Measurements from ENCODE around the gene ARHGAP26.

Gene ARHGAP26, protein sequence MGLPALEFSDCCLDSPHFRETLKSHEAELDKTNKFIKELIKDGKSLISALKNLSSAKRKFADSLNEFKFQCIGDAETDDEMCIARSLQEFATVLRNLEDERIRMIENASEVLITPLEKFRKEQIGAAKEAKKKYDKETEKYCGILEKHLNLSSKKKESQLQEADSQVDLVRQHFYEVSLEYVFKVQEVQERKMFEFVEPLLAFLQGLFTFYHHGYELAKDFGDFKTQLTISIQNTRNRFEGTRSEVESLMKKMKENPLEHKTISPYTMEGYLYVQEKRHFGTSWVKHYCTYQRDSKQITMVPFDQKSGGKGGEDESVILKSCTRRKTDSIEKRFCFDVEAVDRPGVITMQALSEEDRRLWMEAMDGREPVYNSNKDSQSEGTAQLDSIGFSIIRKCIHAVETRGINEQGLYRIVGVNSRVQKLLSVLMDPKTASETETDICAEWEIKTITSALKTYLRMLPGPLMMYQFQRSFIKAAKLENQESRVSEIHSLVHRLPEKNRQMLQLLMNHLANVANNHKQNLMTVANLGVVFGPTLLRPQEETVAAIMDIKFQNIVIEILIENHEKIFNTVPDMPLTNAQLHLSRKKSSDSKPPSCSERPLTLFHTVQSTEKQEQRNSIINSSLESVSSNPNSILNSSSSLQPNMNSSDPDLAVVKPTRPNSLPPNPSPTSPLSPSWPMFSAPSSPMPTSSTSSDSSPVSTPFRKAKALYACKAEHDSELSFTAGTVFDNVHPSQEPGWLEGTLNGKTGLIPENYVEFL

GRCh38 chr5:142769793-142770649, at the start of gene ARHGAP26:
TSS of gene ARHGAP26 (plus strand) at chr5:142770377. CDS start at chr5:142770762, 385 bp downstream.
- peak; percentile 80 for DNase-seq

DNA sequence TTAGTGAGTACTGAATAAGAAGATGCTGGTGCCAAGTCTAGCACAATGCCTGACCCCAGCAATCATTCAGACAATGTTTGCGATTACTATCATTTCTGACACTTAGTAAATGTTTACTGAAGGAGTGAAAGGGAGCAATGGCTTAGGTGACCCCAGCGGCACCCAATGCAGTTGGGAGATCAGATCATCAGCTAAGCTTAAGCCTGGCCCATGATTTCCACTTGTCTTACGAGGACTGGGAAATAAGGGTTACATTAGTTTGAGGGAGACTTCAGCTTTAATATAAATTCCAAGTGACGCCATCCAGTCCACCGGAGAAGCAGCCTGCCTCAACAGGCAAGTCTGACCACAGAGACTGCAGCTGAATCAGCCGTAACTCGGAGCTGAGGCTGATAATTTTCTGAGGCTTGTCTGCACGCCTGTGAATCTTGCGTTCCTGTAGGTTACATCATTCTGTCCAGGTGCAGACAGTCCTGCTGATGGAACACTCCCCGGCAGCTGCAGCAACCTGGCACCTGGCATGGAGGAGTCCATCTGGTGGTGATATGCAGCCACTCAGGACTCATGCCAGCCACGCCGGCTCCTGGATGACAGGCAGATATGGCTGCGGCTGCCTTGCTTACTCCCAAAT, 49.4 kb upstream of the ARHGAP26 start:
- no peak for DNase-seq

DNA sequence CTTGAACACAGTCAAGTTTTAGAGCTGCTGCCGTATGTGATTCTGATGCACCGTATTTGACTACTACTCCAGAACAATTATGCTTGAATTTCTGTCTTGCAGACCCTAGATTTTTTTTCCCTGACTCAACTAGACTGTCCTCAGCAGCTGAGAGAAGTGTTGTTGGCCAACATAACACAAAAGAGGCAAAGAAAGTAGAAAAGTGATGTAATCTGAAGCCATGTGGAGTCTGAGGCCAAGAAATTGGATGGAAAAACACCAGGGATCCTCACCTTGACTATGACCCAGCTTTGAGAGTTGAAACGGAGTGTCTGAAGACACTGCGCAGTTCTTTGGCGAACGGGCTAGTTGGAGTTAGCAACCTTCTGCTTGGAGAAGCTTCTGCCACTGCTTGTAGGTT, 48.0 kb upstream of the ARHGAP26 start:
- DNase-seq, result no peak

DNA sequence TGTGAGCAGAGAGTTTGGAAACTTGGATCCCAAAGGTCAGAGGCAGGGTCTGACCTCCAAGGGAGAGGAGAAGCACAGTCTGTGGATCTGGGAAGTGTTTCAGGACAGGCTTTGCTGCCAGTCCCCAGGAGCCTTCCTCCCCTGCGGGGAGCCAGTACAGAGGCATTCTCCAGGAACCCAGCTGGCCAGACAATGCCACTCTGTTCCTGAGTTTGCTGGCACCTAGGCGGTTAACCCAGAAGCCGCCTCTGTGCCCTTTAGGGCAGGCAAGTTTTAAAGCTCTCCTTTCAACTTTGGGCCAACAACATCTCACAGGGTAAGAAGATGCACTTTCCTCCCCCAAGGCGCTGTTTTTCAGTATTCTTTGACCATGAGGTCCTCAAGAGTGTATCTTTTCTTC, 47.3 kb upstream of the ARHGAP26 start:
- DNase-seq, result no peak

DNA sequence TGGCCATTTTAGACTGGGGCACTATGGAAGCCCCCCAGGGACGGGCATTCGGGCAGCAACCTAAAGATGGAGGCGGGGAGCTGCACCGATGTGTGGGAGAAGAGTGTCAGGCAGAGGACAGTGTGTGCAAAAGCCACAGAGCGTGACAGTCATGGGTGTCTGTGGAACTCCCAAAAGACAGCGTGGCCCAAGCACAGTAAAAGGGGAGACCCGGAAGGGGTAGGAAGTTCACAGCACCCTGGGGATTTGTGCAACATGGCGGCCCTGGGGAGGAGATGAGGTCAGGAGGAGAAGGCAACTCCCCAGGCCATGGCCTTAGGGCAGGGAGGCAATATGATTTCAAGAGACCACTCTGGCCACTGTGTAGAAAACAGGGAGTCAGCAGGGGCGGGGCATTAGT, 45.4 kb upstream of the ARHGAP26 start:
- DNase-seq, result no peak

- DNase-seq, result no peak
Observed at GRCh38 chr5:142725231-142726187, 44.7 kb upstream of the ARHGAP26 start.

GRCh38 chr5:142726188-142726731, 43.9 kb upstream of the ARHGAP26 start:
- DNase-seq, result no peak

DNA sequence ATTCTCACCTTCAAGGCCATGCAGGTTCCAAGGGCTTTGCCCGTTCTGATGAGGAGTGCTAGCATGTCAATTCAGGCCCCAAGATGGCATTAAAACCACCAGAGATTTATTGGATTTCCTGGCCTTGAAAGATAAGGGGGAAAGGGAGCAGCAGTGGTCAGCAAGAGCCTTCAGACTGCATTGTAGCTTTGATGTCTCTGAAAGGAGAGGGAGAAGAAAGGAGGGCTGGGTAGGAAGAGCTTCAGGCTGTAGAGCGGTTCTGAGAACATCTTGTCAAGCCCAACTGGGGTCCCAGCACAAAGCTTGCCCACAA, 42.5 kb upstream of the ARHGAP26 start:
- DNase-seq, result no peak

- no peak for DNase-seq
Observed at GRCh38 chr5:142735323-142736246, 34.6 kb upstream of the ARHGAP26 start.

DNA sequence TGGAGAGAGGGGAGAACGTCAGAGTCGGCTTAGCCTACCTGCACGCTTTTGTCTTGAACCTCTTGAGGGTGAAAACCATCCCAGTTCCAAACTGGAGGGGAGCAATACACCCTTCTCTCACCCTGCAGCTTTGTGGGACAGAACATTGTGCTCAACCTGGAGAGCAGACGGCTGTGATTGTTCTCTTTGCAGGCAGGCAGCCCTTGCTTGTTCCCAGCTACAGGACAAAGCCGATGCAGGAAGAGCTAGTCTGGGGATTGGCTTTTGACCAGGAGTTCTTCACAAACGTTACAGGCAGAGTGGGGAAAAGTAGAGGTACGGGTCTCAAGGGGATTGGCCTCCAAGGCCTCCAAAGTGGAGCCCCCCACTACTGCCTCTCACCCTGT, 33.9 kb upstream of the ARHGAP26 start:
- no peak for DNase-seq

DNA sequence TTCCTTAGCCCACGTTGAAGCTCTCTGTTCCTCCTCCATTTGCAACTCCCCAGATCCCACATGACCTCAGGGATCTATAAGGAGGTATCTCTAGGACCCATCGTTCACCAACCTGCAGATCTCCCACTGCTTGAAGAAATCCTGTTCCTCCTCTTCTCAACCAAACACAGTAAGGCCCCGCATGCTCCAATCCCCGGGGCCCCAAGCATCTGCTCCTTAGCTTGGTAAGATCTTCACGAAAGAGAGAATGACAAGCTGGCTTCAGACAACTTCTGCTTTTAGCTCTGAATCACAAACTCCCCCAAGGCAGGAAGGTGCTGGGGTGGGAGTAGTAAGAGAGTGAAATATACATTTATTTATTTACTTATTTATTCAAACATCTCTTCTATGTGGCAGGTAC, 33.0 kb upstream of the ARHGAP26 start:
- DNase-seq, result no peak

DNA sequence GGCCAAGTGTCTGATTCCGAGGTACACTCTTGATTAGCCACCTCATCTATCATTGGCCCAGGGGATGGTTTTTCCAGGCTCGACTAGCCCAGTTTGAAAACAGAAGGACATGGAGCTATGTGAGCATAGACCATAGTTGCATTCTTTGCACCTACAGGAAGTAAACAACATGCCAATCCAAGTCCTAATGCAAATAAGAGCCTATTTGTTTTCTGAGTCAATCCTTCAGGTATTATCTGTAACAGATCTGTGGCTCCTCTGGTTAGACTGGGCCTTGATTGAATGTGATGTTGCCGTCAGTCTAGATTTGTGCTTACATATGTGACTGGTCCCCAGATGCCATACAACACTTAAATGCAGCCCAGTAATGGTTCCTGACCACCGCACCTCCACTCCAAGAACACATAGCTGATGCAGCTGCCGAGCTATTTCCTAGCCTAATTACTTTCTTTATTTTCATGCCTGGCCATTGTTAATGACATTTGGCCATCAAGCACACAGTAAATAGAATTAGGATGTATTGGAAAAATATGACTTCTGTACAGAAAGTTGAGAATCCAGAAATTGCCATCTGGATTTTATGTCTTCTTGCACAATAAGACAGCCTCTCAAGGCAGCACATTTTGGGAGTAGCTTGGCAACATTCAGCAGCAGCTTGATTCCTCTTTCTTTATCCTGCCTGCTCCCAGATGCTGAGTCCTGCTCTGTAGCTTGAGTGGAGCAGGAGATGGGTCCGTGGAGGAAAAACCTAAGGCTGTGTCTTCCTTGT, 29.5 kb upstream of the ARHGAP26 start:
- DNase-seq, result no peak

DNA sequence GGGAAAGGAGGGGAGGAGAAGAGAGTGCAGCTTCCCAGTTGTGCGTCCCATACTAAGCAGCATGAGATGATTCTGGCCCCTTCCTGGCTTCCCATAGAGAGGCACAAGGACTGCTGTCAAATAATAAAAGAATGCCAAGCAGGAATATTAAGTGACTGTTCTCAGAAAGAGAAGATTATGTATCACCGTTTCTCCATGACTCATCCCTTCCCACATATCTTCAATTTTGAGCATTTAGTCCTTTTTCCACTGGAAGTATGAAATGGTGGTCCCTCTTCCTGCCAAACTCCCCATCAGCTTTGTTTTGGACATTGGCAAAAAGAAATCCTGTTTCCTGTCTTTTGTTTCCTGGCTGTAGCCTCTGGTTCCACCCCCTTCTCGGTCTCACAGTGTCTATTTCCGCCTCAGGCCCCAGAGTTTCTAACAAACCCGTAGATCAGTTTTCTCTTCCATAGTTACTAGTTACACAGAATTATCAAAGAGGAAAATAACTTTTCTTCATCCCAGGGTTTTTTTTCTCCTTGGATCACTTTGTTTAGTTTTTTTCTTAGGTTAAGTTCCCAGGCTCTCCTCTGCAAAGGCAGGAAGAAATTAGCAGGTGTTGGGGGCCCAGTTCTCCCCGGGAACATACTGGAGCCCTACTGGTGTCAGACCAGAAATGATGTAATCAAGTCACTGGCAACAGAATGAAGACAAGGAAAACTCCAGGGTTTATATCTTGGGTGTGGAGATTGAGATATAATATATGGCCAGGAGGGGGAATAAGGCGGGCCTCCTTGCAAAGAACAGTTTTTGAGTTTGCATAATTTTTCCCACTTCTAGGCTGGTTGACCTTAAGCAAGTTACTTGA, 26.4 kb upstream of the ARHGAP26 start:
- DNase-seq, result no peak

- DNase-seq, result no peak
Observed at GRCh38 chr5:142745268-142745667, 24.9 kb upstream of the ARHGAP26 start.

DNA sequence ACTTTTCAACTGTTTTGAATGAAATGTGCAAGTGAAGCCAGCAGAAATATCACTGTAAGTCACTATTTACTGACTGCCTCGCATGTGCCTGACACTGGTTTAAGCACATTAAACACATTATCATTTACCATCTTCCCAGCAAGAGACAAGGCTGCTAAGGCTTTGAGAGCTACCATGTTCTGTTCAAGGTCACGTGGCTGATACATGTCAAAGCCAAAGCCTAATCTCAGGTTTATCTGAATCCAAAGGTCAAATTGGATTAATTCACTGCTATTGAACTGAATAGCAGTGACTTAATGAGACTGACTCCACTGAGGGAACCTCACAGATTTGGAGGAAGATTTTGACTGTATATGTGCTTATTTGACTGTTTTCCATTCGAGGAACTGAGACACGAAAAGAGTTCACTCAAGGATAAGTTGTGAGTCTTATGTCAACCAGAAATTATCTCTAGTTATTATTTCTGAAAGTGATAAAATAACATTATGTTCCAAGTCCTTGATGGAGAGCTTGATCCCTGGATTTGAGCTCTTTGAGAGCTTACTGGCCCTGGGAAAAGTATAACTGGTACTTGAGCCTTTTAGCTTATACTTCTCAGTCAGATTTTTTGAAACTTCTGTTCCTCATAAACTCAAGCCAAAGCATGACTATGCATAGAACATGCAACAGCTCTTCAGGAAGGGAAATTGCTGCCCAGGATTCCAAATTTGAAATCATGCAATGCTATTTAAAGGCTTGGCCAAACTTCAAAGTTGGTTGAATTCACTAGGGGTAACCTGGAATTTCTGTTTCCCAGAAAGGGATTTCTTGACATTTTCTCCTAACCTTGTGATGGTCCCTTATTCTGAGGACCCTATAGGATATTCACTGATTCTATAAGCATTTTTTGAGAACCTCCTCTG, 23.4 kb upstream of the ARHGAP26 start:
- no peak for DNase-seq

- no peak for DNase-seq
Observed at GRCh38 chr5:142748132-142748531, 22.0 kb upstream of the ARHGAP26 start.

DNA sequence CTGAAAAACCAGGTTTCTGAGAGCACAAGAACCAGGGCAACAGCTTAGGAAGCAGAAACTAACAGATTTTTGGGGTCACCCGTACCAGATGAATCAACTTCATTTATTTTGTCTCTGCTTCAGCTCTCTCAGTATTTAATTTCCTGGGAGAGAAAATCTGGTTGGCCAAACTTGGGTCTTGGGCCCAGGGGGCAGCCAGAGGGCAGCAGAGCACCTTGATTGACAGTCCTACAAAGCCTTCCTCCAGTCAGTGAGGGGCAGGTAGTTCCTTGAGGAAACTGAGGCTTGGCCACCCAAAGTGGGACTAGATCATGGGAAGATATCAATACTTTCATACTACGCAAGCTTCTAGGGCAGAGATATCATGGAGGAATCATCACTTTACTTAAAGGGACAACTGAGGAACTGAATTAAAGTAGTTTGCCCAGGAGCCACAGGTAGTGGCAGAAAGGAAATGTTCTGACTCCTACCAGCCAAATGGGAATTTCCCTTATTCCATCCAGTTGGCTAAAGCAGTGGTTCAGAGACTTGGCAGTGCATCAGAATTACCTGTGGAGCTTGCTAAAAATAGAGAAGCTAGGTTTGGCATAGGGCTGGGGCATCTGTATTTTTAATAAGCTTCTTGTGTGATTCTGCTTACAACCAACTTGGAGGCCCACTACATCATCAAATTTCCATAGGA, 21.5 kb upstream of the ARHGAP26 start:
- no peak for DNase-seq

All from NCI-H446 treated with DMSO at 0.1 percent for 48 hours (cell line).